ENCODE results near the gene UBAP1. TPM values are rescaled to one million over a fixed set of nuclear protein-coding genes. Genes with fewer than 3 reads are reported as not detected.

UBAP1 gene
- total and polyA plus RNA-seq, 2 experiments from 2014 or later = 17.4 to 20.7 TPM

DNA sequence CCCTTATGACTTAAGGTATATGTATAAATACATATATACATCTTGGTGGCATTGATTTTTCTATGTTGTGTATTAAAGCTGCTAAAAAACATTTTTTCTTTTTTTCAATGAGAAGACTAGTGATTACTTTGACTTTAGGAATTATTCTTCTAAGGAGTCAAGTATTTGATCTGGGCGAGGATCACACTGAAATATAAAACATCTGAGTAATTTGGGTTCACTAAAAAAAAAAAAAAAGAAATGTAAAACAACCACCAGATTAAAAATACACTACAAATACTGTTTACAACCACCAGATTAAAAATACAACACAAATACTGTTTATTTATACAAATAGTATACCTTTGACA, 9.0 kb downstream of the UBAP1 start:
- Histone ChIP-seq H3K4me2 (no peak overlapping the region), H3K4me3 (no peak overlapping the region), H4K20me1 (replicated peaks; ENCODE audit: insufficient read depth) (peaks cover 29% of the 10 kb centered on the region), H2AFZ (no peak overlapping the region), H3K79me2 (replicated peaks; ENCODE audit: insufficient read depth) (peaks cover 100% of the 10 kb centered on the region), H3K4me1 (ENCODE audit: insufficient read depth) (peaks cover 4% of the 10 kb centered on the region; the same call in 1 of the 2 replicates), H3K27ac (ENCODE audit: low read depth) (no peak overlapping the region; the same call in 1 of the 2 replicates), H3K27me3 (ENCODE audit: insufficient read depth) (no peaks in the 10 kb centered on the region), H3F3A (replicated peaks; ENCODE audit: low read depth) (no peaks in the 10 kb centered on the region), H3K36me3 (ENCODE audit: insufficient read depth) (no peaks in the 10 kb centered on the region), H3K9me2 (ENCODE audit: insufficient read depth) (no peaks in the 10 kb centered on the region)
- no peak for DNase-seq (ENCODE audit: low spot score)
- TF ChIP-seq ZNF331 (CRISPR knock-in tag; IDR thresholded peaks at IDR 0.05; ENCODE audit: low read depth) = no peak
- TF ChIP-seq ZNF462 (CRISPR knock-in tag; IDR thresholded peaks at IDR 0.05) = no peak
- TF ChIP-seq EZH2 (IDR thresholded peaks at IDR 0.05; ENCODE audit: low read depth, unreplicated experiment) = no peak
- no peak for TF ChIP-seq POLR2AphosphoS5 (IDR thresholded peaks at IDR 0.05; ENCODE audit: low read depth)
- TF ChIP-seq CREB1 (CRISPR knock-in tag; IDR thresholded peaks at IDR 0.05; ENCODE audit: low read depth) = no peak
- no peak for ATAC-seq
- Mint-ChIP-seq H3K27ac (no peak overlapping the region), H3K4me3 (no peak overlapping the region), H3K27me3 (ENCODE audit: insufficient read depth, low read depth, poor library complexity) (peaks cover 4% of the 10 kb centered on the region), H3K4me1 (peaks cover 6% of the 10 kb centered on the region; the same call in 1 of the 3 replicates), H3K36me3 (ENCODE audit: low read depth) (peaks cover 17% of the 10 kb centered on the region; the same call in 2 of the 3 replicates), H3K9me3 (no peaks in the 10 kb centered on the region)
